HG03469 (cell line): ENCODE measurements around the gene FAM83F.

Experiments used
- ATAC-seq: cut with Tn5 transposase; IDR thresholded peaks from one replicate; pipeline ENCODE4 v1.9.1; 2021; ENCODE audit warnings: mild to moderate bottlenecking, moderate library complexity, moderate number of reproducible peaks; ENCODE audit not compliant: unreplicated experiment

Gene FAM83F

GRCh38 chr22:39965748-39966147, 29.0 kb upstream of the FAM83F start:
- ATAC-seq: no peak

DNA sequence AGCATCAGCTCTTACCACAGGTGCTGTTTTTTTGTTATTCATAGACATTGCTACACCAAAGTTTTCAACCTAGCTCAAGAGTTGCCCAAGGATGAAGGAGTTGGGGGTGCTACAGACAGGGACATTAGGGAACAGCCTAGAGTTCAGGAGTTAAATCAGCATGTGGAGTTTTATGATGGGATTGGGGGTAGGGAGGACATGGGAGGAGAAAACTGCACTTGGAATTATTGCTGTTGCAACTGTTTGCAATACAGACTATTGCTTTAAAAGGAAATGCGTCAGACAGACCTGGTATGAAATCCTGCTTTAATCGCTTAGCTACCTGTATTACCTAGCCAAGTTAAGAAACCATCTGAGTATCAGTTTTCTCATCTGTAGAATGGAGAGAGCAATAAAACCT, 28.3 kb upstream of the FAM83F start:
- no peak for ATAC-seq

DNA sequence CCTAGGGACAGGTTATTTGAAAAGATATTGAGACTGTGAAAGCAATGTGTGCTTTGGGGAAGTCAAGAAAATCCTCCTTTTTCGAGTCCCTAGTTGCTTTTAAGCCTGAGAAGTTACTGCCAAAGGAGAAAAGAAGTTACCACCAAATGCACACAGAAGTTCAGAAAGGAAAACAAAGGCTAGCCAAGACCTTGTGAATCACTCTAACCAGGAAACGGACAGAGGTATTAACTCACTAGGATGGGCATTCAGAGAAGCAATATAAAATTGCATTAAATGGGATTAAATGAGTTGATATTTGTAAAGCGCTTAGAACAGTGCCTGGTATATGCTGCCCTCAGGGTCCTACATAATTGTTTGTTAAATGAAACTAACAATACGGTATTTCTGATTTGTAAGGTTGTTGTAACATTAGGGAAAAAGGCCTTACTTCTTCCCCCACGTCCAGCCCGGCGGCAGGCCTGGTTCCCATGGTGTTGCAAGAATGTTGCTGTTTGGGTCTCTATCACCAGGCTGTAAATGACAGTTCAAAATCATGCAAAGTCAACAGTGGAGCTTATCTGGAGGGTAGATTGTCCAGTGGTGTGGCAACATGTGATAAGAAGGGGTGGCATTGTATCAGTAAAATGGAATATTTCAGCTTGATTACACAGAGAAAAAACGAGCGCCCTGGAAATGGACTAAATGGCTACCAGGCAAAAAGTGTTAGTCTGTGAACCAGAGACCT, 27.5 kb upstream of the FAM83F start:
- ATAC-seq: no peak

DNA sequence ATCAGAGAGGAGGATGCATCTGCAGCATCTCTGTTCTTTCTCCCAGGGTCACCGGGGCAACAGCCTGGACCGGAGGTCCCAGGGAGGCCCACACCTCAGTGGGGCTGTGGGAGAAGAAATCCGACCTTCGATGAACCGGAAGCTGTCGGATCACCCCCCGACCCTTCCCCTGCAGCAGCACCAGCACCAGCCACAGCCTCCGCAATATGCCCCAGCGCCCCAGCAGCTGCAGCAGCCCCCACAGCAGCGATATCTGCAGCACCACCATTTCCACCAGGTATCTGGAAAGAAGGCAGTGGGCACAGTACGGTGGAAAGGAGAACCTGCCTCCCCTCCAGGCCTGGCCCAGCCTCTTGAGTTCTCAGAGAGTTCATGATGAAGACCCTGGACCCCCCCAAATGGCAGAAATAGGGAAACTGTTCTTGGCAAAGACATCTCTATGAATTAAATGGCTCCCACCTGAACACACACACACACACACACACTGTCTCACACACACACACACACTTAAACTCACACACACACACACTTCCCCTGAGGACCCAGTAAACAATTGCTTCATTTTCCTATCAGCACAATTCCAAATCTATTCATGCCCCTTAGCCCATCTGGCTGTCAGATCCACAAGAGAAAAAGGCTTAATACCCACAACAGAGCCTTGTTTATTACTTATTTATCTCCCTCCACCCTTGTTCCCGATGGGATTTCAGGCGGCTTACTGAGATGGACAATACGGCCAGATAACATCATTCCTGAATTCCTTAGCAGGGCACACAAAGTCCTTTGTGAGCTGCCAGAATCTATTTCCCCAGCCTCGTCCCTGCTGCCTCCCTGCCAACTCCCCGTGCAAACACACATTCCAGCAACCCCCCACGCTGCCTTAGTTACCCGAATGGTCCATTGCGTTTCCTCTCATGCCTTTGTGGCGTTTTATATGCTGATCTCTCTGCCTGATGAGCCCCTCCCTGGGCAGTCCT, 26.5 kb upstream of the FAM83F start:
- ATAC-seq: no peak

DNA sequence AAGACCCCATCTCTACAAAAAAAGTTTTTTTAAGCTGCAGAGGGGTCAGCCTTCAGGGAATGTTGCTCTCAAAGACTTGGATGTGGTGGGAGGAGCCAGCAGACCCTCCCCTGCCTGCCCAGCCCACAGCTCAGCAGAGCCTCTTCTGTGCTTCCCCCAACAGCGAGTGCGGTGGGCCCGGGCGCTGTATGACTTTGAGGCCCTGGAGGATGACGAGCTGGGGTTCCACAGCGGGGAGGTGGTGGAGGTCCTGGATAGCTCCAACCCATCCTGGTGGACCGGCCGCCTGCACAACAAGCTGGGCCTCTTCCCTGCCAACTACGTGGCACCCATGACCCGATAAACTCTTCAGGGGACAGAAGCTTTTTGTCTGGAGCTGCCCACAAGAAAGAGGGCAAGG, 24.0 kb upstream of the FAM83F start:
- no peak for ATAC-seq

DNA sequence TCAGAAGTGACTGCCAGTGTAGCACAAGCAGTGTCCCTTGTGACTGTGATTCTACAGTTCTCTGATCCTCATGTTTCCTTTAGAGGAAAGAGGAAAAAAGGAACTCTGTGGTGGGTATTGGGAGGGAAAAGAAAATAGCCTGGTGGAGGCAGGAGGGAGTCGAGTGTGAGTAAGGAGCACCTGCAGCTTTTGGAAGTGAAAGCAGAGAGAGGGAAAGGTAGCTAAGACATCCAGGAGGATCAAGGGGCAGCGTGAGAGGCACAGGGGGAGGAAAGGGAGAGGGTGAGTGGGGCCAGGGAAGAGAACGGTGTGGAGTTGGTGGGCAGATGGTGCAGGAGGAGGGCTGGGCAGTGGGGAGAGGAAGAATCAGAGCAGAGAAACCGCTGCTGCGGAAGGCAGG, 22.1 kb upstream of the FAM83F start:
- no peak for ATAC-seq

DNA sequence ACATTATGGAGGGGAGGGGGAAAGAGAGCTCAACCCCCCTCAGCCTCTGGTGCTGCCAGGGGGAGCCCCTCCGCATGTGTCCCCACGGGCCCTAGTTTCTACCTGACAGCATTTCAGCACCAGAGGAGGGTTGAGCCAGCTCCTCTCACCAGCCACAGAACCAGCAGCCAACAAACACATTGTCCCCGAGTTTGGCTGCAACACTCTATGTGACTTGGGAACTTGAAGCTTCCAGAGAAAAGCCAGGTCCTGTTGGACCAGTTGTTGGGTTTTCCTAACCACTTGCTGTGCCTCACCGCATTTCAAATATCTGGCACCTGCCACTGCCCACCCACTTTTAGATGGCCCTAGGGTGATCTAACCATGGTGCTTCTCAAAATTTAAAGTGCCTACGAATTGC, 21.1 kb upstream of the FAM83F start:
- ATAC-seq: no peak

DNA sequence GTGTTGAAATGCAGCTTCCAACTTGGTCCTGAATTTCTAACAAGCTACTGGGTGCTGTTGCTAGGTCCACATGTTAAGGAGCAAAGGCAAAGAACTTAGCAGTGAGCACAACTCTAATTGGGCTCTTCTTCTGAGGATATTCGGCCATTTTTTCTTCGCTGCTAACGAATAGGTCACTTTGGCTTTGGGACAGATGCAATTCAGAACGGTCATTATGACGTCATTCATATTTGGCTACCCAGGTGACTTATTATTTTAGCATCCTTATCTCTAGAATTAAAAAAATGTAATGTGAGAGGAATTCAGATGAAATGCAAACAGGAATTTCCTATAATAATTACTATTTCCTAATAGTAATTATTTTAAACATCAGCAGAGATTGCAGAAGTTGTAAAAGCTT, 20.7 kb upstream of the FAM83F start:
- ATAC-seq: no peak

- ATAC-seq: no peak
Measured at GRCh38 chr22:39979048-39979447, 15.7 kb upstream of the FAM83F start.

DNA sequence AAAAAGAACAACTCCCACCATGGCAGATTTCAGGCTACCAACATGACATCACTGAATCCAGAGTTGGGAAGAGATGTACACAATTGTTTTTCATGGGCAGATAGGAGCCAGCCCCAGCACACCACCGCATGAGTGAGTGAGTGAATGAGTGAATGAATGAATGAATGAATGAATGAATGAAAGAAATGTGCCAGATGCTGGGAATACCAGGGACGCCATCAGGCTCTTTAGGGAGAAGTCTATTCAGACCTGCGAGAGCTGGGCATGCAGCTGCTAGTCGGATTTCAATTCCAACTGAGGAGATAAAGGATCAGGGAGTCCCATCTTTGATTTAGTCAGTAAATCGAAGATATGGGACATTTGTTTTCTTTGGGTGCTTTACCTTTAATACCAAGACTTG, 15.3 kb upstream of the FAM83F start:
- ATAC-seq: no peak

GRCh38 chr22:39980596-39980995, 14.2 kb upstream of the FAM83F start:
- ATAC-seq: no peak

GRCh38 chr22:39983346-39983745, 11.4 kb upstream of the FAM83F start:
- no peak for ATAC-seq

GRCh38 chr22:39984006-39984405, 10.7 kb upstream of the FAM83F start:
- no peak for ATAC-seq

DNA sequence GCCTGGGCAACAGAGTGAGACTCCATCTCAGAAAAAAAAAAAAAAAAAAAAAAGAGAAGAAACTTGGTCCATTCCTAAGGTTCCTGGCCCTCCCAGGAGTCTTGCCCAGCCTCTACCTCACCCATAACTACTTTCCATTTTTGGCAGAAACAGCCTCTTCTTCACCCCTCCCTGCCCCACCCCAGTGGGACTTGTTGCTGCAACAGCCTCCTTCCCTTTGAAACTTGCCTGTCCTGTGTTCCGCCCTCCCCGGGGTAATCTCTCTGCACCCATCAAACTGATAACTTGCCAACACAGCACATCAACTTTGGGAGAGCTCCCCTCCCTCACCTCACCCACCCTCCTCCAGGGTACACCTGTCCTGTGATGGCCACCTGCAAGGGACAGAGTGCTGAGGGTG, 10.0 kb upstream of the FAM83F start:
- no peak for ATAC-seq

GRCh38 chr22:39985383-39986035, 9.2 kb upstream of the FAM83F start:
- no peak for ATAC-seq

DNA sequence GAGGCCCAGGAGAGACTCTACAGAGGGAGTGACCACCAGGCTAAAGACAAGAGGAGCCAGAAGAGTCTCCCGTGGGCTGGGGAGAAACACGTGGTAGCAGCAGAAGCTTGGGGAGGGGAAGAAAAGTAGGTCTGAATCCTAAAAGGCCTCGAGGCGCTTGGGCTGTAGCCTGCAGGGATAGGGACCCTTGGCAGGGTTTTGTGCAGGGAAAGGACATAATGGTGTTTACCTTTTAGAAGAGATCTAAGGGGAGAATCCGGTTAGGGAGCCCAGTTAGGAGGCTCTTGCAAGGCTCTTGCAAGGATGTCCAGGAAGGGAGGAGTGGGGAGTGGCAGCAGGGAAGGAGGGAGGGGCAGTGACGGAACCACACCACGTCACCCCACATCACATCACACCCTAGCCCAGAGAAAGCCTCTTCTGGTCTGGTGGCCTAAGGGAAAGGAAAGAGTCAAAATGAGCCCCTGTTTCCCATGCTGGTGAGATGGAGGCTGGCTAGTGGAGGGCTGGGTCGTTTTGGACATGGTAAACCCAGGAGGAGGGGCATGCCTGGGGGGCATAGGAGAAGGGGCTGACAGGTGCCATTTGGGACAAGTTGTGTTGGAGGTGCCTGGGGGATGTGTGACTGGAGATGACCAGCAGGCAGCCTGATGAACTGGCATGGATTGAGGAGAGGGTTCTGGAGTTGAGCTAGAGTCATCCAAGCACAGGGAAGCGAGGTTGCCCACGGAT, 6.2 kb upstream of the FAM83F start:
- ATAC-seq: no peak

- no peak for ATAC-seq
Measured at GRCh38 chr22:39989633-39990032, 5.1 kb upstream of the FAM83F start.

GRCh38 chr22:39990686-39991085, 4.1 kb upstream of the FAM83F start:
- no peak for ATAC-seq

- ATAC-seq: no peak
Measured at GRCh38 chr22:39991159-39991860, 3.4 kb upstream of the FAM83F start.

- no peak for ATAC-seq
Measured at GRCh38 chr22:39992088-39992826, 2.5 kb upstream of the FAM83F start.
